ENCODE results near the gene GJA3.

Gene GJA3

GRCh38 chr13:20160306-20161274 lies at the start of gene GJA3:
Gene GJA3, minus strand, starts transcription at chr13:20161052. Its CDS starts 17,764 bp downstream, at chr13:20143288.
- DNase-seq (ENCODE audit: low read depth in 4 of 4, low spot score in 1 of 4), result peak in 3 of 4 experiments; percentile 24 to 60 (median 32)

- DNase-seq (ENCODE audit: low read depth in 4 of 4, low spot score in 1 of 4), result no peak
Observed at GRCh38 chr13:20209948-20210347, 49.1 kb upstream of the GJA3 start.

GRCh38 chr13:20206698-20207235 lies 45.9 kb upstream of the GJA3 start:
- DNase-seq (ENCODE audit: low read depth in 4 of 4, low spot score in 1 of 4), result no peak

- DNase-seq (ENCODE audit: low read depth in 4 of 4, low spot score in 1 of 4), result no peak
Observed at GRCh38 chr13:20206065-20206697, 45.3 kb upstream of the GJA3 start.

GRCh38 chr13:20198781-20199180 lies 37.9 kb upstream of the GJA3 start:
- DNase-seq (ENCODE audit: low read depth in 4 of 4, low spot score in 1 of 4), result no peak

GRCh38 chr13:20197361-20197834 lies 36.5 kb upstream of the GJA3 start:
- DNase-seq (ENCODE audit: low read depth in 4 of 4, low spot score in 1 of 4), result no peak

GRCh38 chr13:20195801-20196200 lies 34.9 kb upstream of the GJA3 start:
- DNase-seq (ENCODE audit: low read depth in 4 of 4, low spot score in 1 of 4), result no peak

- no peak for DNase-seq (ENCODE audit: low read depth in 4 of 4, low spot score in 1 of 4)
Observed at GRCh38 chr13:20193907-20194631, 33.2 kb upstream of the GJA3 start.

- DNase-seq (ENCODE audit: low read depth in 4 of 4, low spot score in 1 of 4), result no peak
Observed at GRCh38 chr13:20193162-20193906, 32.5 kb upstream of the GJA3 start.

GRCh38 chr13:20192836-20193161 lies 31.9 kb upstream of the GJA3 start, which contains the start of gene GJB2:
Gene GJB2, minus strand, starts transcription at chr13:20192938. Its CDS starts 3,357 bp downstream, at chr13:20189581.
- no peak for DNase-seq (ENCODE audit: low read depth in 4 of 4, low spot score in 1 of 4)

- no peak for DNase-seq (ENCODE audit: low read depth in 4 of 4, low spot score in 1 of 4)
Observed at GRCh38 chr13:20192158-20192835, 31.4 kb upstream of the GJA3 start.

- DNase-seq (ENCODE audit: low read depth in 4 of 4, low spot score in 1 of 4), result no peak
Observed at GRCh38 chr13:20191311-20192157, 30.7 kb upstream of the GJA3 start.

GRCh38 chr13:20190481-20191310 lies 29.8 kb upstream of the GJA3 start:
- DNase-seq (ENCODE audit: low read depth in 4 of 4, low spot score in 1 of 4), result no peak

GRCh38 chr13:20190076-20190475 lies 29.2 kb upstream of the GJA3 start:
- no peak for DNase-seq (ENCODE audit: low read depth in 4 of 4, low spot score in 1 of 4)

- no peak for DNase-seq (ENCODE audit: low read depth in 4 of 4, low spot score in 1 of 4)
Observed at GRCh38 chr13:20188667-20189553, 28.1 kb upstream of the GJA3 start.

GRCh38 chr13:20186771-20187170 lies 25.9 kb upstream of the GJA3 start:
- DNase-seq (ENCODE audit: low read depth in 4 of 4, low spot score in 1 of 4), result no peak
